GM13976 (cell line): ENCODE measurements around the gene MEST.

Experiments
- DNase-seq: peaks from one replicate; pipeline ENCODE4 v3.0.0; 2012; ENCODE audit warnings: low spot score
- CTCF ChIP-seq: IDR thresholded peaks from 2 replicates; pipeline ENCODE4 v1.5.1; 2012; ENCODE audit warnings: borderline replicate concordance, mild to moderate bottlenecking; ENCODE audit not compliant: insufficient read depth; ENCODE audit errors: extremely low read depth, missing control alignments, control extremely low read depth
- in situ Hi-C: fragments of 300-500 bp; cut with MboI; formaldehyde crosslinking; loops from one replicate; pipeline ENCODE4 v1.12.0; 2022; ENCODE audit warnings: low sequenced_read_pairs, mixed read lengths, inconsistent platforms; ENCODE audit not compliant: unreplicated experiment

MEST gene

GRCh38 chr7:130543487-130544010 lies 51.7 kb downstream of the MEST start:
- TF ChIP-seq CTCF: no peak
- no peak for DNase-seq
- in situ Hi-C loops: no loop called here

GRCh38 chr7:130544356-130544755 lies 52.5 kb downstream of the MEST start:
- TF ChIP-seq CTCF: no peak

GRCh38 chr7:130553398-130554029 lies 61.6 kb downstream of the MEST start:
- no peak for DNase-seq
- in situ Hi-C loops: no loop called here
- TF ChIP-seq CTCF: no peak

More at GRCh38 chr7:130544356-130544755, 52.5 kb downstream of the MEST start:
- no peak for DNase-seq
- in situ Hi-C loops: no loop called here

GRCh38 chr7:130554481-130554880 lies 62.6 kb downstream of the MEST start:
- DNase-seq: no peak
- in situ Hi-C loops: no loop called here
- no peak for TF ChIP-seq CTCF
